Fibroblast of gingiva (primary cell): Measurements from ENCODE around the gene TNIK.

Source experiments
- DNase-seq: peaks from one replicate; pipeline ENCODE4 v3.0.0-alpha.2; 2011; ENCODE audit warnings: low read depth

Gene TNIK

GRCh38 chr3:171044384-171044783 lies 415.8 kb downstream of the TNIK start:
- DNase-seq, result no peak

DNA sequence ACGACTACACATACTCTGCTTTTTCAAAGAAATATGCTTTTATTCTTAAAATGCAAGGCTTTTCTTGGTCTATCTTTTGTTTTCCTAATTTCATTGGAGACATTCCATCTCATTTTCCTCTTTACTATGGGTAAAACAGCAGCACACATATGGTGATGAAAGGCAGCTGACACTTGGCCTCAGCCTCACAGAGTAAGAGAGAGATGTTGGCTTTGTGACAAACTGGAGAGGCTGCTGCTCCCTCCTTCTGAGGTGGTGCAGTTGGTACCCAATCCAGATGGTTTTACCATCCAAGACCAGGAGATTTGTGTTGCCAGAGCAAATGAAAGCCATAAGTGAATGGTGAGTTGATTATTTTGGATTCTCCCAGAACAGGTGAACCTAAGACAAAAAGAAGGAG lies 420.5 kb downstream of the TNIK start:
- no peak for DNase-seq

- DNase-seq, result no peak
Observed at GRCh38 chr3:171038342-171038741, 421.9 kb downstream of the TNIK start.

GRCh38 chr3:171028779-171029232 lies 431.4 kb downstream of the TNIK start:
- peak; percentile 81 for DNase-seq

DNA sequence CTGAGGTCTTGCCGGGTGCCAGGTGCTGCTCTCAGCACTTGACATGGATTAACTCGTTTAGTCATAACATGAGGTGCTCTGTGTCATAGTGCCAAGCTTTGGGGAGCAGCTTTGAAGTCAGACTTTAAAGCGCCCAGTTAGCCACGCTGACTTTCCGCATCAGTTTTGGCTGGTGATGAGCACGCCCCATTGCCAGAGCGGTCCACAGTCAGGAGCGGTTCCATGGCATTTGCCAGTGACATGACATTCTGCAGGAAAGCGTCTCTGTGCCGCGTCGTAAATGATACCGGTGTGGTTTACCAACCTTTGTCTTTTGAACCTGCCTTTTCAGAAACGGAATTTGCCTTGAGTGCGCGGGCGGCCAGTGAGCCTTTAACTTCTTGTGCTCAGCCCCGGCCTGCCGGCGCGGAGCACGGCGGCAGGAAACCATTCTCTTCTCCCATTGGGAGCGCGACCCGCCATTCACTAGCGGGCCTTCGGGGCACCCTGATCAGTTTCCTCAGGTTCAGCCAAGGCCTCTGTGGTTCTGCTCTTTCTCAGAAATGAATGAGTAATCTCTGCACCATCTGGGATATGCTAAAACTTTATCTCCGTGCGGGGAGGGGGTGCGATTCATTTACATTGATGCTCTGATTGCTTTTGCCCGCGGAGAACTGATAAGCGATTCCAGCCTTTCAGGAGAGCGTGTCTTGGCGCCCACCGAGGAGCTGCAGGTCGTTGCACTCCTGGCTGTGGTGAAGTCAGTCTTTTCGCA lies 432.0 kb downstream of the TNIK start:
- DNase-seq, result peak; percentile 91

- DNase-seq, result no peak
Observed at GRCh38 chr3:171026597-171027293, 433.5 kb downstream of the TNIK start, which contains the start of gene SLC2A2. SLC2A2 (minus strand) TSS chr3:171026720; CDS start chr3:171026670, 50 bp downstream.

DNA sequence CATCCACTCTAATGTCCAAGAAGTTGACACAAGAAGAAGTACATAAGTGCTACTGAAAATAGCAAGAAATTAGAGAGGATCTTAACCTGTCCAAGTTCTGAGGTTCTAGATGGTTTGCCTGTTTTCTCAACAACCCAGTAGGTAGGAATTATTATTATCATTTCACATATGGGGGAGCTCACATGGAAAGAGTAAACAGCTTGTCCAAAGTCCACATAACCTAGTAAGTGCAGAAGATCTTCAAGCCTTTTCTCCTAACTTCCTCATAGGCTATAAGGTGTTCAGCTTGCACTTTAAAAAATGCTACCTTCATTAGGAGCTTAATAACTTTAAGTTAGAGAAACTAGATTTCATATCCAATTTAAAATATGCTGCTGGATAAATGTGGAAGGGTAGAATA lies 436.6 kb downstream of the TNIK start:
- DNase-seq, result no peak

DNA sequence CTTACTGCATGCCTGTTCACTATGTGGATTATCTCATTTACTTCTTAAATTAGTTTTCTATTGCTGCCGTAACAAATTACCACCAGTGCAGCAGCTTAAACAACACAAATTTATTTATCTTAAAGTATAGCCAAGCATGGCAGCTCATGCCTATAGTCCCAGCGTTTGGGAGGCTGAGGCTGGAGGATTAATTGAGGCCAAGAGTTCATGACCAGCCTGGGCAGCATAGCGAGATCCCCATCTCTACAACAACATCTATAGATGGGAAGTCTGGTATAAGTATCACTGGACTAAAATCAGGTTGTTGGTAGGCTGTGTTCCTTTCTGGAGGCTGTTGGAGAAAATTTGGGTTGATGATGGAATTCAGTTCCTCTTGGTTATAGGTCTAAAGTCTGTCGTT lies 438.8 kb downstream of the TNIK start:
- no peak for DNase-seq

DNA sequence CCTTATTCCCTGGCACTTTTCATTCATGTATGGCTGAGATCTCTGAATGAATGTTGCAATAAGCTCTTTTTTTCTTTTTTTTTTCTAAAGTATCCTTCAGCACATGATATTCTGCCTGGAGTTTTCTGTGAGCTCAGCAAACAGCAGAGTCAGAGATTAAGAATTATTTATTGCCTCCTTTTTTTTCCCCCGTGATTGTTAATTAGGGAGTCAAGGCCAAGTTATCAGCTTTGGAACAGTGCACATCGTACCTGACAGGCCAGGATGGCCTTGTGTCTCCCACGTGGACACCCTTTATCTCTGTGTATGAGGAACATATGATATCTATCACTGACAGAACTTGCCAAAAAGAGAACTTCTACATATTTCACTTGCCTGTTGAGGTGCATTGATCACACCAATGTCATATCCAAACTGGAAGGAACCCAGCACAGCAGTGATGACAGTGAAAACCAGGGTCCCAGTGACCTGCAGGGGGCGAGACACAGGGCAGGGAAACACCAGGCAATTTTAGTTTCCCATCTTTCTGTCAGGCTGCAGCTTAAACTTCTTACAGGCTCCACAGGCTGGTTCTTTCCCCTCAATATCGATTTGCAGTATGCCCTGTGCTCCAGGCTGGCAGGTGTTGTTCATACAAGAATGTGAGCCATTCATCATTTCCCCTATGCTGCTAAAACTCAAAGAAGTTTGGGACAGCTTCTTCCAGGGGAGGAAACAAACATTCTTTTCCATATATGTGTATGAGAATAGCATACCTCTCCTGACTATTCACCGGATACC lies 441.9 kb downstream of the TNIK start:
- no peak for DNase-seq

- no peak for DNase-seq
Observed at GRCh38 chr3:171013822-171014748, 446.1 kb downstream of the TNIK start.

DNA sequence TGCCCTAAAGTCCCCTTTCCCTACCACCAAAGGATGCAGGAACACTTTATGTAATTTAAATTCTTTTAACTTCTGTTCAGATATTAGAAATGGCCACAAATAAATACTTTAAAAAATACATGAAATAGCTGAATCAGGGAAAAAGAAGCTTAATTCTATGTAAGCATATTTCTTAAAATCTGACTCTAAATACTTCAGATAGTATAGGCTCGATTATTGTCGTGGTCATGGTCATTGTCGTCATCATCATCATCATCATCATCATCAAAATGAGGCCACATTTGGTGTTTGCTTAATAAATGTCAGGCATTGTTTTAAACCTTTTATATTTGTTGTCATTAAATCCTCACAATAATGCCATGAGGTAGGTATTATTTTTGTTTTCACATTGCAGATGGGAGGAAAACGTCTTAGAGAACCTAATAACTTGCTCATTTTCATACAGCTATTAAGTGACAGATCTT lies 448.3 kb downstream of the TNIK start:
- no peak for DNase-seq
